NCI-H226 (cell line): Measurements from ENCODE around the gene PTPRB.

ENCODE experiments used
- DNase-seq: peaks from one replicate; pipeline ENCODE4 v3.0.0-alpha.2; 2015

The PTPRB gene

DNA sequence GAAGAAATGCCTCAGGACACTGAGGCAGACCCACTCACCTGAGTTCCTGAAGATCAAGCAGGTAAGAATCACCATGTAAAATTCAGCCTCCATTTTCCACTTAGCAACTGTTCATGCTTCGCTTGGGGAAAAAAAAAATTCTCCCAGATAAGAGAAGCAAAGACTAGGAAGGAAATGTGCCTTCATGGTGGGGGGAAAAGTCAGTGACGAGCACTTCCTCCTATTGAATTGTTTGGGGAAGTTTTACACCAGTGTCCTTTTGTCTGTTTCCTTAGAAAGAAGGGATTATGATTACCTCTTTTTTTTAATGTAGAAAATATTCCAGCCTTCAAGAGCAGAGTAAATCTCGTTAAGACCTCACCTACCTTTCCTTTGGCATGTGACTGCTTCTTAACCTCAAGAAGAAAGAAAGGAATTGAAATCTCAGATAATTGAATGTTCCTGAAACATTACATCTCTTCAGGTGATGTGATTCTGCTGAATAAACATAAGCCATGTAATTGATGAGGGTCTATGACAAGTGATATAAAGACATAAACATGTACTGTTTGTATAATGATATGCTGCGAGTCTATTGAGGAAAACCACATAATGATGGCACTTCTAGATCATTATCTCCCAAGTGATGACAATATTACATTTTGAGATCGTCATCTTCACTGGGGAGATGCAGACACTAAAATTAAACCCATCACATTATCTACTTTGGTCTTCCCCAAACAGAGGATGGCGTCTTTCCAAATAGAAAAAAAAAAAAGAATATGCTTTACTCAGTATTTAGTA is at the start of gene PTPRB:
Gene PTPRB (minus strand): TSS at position 127 of the 783 bp plus-strand sequence. CDS start 34 bp downstream, at position 93.
- DNase-seq = no peak

DNA sequence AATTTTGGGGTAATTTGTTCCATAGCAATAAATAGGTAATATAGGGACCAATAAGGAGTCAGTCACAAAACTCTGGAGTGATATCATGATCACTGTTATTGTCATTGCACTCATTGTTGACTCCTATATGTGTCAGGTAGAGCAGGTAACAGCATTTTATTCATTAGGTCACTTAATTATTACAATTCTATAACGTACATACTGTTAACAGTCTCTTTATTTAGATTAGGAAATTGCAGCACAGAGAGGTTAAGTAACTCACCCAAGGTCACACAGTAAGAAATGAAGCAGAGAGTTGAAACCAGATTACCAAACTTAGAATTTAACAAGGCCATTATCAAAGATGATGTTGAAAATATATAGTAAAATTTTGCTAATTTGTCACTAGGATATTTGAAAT is 49.7 kb upstream of the PTPRB start:
- no peak for DNase-seq

GRCh38 chr12:70686299-70686698 is 49.1 kb upstream of the PTPRB start:
- DNase-seq = no peak

DNA sequence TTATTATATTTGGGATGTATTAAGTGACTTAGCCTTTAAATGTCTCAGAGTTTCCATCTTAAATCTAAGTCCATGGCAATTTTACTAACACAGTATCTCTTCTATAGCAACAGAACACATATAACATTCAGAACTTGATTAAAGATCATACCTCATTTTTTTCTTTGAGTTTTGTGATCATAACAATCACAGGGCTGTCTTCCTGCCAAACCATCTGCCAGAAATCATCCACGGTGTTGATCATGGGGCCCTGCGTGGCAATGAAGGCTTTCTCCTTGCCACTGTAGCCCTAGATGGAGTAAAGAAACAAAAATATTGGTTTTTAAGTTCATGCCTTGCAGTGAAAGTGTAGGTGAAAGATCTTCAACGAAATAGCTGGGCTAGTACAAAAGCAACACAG is 46.7 kb upstream of the PTPRB start:
- DNase-seq = no peak

DNA sequence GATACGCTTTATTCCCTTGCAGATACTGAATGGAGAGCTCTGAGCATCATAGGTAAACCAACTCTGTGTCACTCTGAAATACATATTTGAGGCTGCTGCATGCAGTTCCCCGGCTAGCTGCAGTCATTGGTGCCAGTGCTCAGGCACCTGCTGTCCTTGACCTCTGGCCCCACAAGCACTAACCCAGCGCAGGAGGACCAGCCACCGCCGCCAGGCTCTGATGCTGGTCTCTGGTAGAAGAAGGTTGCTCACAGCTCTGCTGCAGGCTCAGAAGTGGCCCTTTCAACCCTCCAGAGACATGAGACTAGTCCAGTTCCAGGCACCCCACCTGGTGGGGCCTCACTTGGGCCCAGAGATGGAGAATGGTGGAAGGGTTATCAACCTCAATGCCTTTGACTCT is 34.5 kb upstream of the PTPRB start:
- no peak for DNase-seq

DNA sequence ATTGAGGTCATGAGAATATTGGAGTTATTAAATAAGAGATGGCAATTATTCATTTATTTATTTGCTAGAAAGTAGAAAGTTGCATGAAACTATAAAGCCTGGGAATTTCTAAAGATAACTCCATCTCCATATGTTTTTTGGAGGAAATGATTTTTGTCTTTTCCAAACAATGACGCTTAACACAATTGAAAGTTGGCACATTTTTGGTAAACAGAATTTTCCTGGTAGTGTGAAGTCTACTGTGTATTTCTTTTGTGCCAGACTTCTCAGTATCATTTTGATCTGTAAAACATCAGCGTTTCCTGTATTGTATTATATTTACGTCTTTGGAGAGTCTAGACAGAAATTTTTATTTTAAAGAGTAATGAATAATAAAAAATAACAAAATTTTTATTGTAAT is 33.7 kb upstream of the PTPRB start:
- no peak for DNase-seq

GRCh38 chr12:70667253-70667652 is 30.0 kb upstream of the PTPRB start:
- no peak for DNase-seq

DNA sequence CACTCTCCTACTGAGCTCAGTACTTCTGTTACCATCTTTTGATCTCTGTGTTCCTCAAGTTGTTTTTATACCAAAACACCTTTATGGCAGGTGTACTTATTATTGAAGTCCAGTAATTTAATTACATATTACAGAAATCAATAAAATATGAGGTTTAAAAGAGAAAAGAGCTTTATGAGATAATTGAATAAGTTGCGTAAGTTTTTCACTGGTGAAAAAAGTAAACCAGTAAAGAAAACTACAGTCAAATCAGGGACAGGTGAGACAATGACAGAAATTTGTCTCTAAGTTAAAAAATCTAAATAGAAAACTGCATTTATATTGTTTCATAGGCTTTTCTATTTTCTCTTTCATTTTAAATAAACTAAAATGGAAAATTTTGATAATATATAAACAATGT is 29.1 kb upstream of the PTPRB start:
- no peak for DNase-seq

GRCh38 chr12:70664465-70664881 is 27.2 kb upstream of the PTPRB start:
- DNase-seq = no peak

- DNase-seq = no peak
Observed at GRCh38 chr12:70663838-70664237, 26.6 kb upstream of the PTPRB start.

GRCh38 chr12:70661466-70662161 is 24.4 kb upstream of the PTPRB start:
- DNase-seq = peak; percentile 91

DNA sequence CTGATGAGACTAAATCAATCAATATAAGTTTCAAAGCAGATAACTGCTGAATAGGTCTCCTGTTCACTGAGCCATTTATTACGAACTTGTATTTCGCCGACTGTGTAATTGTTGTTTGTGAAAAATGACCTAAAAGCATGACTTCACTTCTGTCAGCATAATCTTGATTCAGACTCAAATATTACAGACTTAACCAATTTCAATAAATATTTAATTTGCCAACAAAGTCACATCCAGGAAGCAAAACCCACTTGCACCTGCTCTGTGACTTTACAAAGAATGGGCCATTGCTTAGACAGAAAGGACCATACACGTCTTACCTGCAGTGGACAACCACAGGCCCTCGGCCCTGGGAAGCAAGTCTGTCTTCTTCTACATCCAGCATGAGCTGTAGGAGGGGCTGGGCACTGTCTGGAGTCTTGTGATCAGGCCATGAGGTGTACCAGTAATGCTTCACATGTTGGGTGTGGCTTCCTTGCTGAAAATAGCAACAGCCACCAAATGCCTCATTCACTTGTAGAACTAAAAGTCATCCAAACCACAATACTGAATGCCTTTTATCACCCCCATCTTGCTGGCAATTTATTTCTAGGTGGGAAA is 23.5 kb upstream of the PTPRB start:
- DNase-seq = peak; percentile 89

DNA sequence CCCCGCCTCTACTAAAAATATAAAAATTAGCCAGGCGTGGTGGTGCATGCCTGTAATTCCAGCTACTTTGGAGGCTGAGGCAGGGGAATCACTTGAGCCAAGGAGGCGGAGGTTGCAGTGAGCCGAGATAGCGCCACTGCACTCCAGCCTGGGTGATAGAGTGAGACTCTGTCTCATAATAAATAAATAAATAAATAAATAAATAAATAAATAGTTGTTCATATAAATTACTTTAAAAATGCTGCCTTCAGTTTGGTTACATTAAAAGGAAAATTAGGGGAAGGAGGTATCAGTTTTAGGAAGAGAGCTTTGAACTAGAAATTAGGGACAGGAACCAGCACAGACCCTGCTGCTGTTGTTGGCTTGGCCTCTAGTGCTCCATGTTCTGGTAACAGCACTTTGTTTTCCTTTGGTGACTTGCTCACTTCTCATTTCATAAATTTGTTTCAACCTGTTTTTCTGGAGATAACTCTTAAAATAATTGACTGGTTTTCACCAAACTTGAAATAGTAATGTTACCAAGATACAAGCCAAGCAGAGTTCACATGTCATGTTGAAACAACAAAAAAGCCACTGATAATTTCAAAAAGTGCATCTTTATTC is 22.9 kb upstream of the PTPRB start:
- DNase-seq = no peak

GRCh38 chr12:70659077-70659606 is 21.9 kb upstream of the PTPRB start:
- no peak for DNase-seq

DNA sequence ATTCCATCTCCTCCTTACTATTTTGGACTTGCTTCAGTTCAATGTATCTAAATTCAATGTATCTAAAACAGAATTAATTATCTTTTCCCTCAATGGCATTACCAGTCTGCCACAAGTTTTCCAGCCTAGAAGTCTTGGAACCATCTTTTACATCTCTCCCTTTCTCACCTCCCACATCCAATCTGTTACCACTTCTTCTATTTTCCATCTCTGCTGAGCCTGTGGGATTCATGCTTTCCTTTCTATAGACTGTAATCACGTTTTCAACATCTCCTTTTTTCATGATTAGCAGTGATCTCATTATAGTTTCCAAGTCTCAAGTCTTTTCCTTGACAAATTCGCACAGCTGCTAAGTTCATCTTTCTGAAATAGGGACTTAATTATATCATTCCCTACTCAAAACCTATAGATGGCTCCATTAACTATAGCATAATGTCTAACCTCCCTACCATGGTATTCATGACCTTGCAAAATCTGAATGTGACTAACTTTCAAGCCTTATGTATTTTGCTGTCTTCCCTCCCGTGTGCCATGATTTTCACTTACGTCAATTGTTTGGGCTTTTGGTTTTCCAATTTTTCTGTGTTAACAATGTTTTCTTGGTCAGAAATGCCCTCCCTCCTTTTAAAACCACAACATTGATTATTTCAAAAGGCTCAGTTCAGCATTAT is 20.5 kb upstream of the PTPRB start:
- DNase-seq = no peak

DNA sequence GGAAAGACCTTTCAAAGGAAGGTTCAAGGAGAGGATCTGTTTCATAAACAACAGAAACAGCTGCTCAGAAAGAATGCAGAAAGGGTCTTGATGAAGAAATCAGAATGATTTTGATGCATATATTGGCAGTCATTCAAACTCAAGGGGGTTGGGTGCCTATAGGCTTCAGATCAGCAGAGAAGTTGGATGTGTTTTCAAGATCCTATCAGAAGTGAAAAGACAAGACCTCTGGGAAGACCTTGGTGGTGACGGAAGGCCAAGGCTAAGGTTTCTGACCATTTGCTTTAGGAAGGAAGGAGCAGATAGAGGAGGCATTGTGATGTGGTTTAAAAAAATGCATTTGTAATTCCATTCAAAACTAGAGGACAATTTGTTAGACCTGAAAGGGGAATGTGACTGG is 15.2 kb upstream of the PTPRB start:
- DNase-seq = no peak

DNA sequence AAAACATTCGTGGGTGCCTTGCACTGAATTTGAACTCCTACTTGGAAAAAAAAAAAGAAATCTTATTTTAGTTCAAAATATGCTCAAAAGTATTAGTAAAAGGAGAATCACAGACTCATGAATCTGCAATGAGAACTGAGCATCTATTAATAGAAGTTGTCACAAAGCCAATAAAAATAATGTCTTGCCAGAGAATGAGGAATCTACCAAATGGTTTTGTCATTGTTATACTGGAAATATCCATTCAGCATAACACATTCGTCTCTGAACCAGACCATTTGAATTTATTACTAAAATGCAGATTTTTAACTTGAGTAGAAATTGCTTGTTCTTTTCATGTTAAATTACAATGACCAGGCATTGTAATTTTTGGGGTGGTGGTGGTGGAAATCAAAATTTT is 11.6 kb upstream of the PTPRB start:
- peak; percentile 17 for DNase-seq

GRCh38 chr12:70648191-70648590 is 11.0 kb upstream of the PTPRB start:
- no peak for DNase-seq

DNA sequence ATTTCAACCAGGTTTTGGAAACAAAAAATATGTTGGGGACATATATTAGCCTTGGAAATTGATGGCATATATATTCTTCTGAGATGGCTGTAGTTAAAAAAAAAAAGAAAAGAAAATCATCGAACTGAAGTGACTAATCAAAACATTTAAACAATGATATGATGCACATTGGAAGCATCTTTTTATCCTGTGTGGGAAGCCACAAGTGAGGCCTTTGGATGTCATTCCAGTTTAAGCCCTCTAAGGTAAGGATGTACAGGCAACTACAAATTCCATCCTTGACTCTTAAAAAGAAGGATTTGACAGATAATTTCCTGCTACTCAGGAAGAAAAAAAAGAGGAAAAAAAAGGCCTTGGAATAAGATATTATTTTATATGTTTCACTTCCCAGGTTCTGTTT is 9.6 kb upstream of the PTPRB start:
- DNase-seq = peak; percentile 71

DNA sequence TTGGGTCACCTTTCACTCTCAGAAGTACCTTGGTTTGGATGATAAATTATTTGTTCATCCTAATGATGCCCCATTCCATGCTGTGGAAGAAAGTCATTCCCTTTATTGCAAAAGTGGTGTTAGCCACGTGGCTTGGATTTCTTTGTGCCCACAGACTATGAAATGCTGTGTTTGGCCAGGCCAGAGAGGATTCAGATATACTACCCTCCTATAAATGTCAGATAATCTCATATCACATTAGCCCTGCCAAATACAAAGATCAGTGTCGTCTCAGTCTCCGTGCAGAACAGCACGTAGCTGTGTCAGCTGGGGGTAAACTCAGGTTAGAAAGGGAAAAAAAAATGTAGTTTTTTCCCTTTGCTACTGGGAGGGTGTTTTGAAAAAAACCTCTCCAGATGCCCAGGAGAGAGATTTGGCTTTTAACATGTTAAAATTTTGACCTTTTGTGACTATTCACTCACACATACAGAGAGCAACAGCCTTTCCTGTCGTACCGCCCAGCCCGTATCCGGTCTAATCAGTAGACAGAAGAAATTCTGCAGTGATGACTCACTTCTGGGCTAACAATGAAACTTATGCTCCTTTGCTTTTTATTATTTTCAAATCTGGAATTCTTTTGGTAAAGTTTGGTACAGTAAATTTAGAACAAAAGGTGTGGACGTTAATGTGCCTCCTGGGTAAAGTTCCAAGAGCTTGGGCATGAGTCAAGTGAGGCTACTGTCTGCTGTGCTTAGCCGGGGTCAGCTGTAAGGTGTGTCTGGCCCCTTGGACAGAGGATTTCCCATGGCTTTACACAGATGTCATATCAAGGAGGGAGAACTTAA is 8.5 kb upstream of the PTPRB start:
- peak; percentile 97 for DNase-seq

- DNase-seq = no peak
Observed at GRCh38 chr12:70644861-70645260, 7.6 kb upstream of the PTPRB start.

- no peak for DNase-seq
Observed at GRCh38 chr12:70643939-70644338, 6.7 kb upstream of the PTPRB start.
